NCI-H524 treated with DMSO at 0.1 percent for 48 hours (cell line): ENCODE measurements around the gene PGAP3.

ENCODE experiments used
- DNase-seq: peaks from one replicate; lab custom pipeline; 2025; lab: John Stamatoyannopoulos, UW

PGAP3 gene

DNA sequence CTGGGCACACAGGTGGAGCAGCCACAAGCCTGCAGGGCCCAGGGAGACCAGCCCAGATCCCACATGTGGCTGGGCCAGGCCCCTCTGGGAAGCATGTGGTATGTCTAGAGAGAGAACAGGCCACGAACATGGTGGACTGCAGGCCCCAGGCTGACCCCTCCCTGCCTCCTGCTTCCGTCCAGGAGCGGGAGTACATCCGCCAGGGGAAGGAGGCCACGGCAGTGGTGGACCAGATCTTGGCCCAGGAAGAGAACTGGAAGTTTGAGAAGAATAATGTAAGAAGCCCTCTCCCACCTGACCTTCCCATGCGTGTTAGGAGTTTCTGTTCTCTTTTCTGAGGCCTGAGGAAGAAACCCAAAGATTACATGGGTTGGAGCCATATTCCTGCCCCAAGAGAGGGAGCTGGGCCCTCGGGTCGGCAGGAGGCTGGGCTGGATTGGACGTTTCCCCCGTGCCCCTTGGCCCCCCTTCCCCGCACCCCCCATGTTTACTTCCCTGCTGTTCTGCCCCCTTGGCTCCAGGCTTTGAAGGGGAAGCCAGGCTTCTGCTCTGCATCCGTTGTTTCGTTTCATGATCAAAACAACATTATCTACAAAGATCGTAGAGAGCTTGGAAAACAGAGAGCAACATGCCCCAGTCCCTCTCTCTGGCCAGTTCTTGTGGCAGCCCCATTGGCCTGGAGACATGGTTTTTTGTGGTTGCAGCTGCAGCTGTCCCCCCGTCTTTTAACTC, 28.4 kb downstream of the PGAP3 start:
- DNase-seq = no peak

DNA sequence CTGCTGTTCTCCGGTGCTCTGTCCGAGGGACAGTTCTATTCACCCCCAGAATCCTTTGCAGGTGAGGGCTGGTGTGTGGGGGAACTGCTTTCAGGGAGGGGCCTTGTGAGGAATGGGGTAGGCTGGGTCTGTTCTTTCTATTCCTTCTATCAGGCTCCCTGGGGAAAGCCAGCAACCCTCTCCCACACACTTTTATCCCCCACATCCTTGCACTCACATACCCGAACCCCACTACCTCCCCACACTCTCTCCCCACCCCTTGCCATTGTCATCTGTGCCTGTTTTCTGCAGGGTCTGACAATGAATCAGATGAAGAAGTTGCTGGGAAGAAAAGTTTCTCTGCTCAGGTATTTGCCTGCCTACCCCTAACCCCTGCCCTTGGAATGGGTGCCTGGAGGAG, 29.1 kb downstream of the PGAP3 start:
- DNase-seq = no peak

DNA sequence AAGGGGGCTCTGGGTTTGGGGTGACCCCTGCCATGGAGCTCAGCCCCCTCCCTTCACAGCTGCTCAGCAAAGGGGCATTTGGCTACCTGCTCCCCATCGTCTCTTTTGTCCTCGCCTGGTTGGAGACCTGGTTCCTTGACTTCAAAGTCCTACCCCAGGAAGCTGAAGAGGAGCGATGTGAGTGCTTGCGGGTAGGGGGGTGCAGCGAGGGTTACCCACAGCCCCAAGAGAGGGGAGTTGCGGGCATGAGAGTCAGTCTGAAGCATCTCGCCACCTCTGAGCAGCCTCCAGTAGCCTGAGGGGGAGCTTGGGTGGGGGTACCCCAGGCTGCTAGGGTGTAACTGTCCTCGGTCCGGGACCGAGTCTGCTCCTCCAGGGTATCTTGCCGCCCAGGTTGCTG, 29.5 kb downstream of the PGAP3 start:
- no peak for DNase-seq

DNA sequence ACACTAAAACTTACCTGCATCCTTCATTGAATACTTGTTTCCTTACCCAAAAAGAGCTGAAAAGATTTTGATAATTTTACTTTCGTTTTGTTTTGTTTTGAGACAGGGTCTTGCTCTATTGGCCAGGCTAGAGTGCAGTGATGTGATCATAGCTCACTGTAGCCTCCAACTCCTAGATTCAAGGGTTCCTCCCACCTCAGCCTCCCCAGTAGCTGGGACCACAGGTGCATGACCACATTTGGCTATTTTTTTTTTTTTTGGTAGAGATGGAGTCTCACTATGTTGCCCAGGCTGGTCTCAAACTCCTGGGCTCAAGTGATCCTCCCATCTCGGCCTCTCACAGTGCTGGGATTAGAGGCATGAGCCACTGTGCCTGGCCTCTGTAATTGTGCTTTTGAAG, 32.8 kb downstream of the PGAP3 start:
- DNase-seq = no peak

DNA sequence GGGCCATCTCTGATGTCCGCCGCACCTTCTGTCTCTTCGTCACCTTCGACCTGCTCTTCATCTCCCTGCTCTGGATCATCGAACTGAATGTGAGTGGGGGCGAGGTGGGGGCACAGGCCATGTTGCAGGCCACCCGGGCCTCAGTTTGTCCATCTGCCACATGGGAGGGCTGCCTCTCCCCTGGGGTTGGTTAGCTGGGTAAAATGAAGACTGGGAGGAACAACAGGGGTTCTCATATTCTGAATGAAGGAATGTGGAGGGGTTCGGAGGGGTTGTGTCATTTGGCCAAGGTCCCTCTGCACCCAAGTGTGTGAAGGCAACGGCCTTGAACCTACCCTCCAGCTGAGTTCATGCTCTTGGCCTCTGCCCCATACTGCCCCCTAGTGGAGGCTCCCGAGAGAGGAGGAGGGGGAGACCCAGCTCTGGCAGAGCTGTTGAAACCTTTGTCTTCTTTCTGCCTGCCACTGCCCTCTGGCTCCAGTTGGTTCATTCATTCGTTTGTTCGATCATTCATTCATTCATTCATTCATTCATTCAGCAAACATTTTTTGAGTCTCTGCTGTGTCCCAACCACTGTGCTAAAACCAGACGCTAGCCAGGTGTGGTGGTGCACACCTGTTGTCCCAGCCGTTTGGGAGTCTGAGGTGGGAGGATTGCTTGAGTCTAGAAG, 34.1 kb downstream of the PGAP3 start:
- DNase-seq = no peak

DNA sequence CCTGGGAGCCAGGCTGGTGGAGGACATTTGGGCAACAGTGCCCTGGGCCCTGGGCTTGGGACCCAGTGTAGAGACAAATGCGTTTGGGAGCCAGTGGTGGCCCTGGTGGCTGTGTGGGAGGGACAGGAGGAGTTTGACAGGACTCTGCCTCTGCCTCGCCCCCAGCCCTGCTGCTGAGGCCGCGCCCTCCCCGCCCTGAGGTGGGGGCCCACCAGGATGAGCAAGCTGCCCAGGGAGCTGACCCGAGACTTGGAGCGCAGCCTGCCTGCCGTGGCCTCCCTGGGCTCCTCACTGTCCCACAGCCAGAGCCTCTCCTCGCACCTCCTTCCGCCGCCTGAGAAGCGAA, 34.6 kb downstream of the PGAP3 start:
- no peak for DNase-seq

DNA sequence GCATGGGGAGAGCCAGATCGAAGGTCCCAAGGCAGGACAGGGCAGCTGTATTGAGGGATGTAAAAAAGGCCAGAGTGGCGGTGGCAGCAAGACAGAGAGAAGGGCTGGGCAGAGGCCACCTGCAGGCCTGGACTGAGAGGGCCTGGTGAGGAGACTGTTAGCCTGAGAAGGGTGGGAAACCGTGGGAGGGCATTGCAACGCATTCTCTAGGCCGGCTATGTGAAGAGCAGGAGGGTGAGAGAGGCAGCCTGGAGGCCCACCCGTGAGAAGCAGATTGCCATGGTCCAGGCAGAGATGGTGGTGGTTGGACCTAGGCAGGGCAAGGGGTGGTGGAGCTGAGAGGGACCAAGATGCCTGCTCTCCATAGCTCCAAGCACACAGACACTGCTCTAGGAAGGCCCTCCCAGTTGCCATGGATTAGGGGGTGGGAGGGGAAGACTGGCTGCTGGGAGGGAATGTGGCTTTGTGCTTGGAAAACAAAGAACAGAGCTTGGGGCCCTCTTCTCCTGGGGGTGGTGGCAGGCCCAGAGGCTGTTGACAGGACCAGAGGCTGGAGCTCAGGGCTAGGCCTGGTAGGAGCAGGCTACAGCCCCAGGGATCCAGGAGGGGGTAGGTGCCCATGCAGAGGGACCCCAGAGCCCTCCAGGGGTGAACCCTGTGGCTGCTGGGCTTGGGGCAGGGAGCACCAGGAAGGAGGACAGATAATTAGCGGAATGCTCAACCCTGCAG, 35.1 kb downstream of the PGAP3 start:
- DNase-seq = no peak

GRCh38 chr17:39651923-39652586, 35.8 kb downstream of the PGAP3 start:
- no peak for DNase-seq

GRCh38 chr17:39650121-39650579, 37.7 kb downstream of the PGAP3 start:
- DNase-seq = no peak

DNA sequence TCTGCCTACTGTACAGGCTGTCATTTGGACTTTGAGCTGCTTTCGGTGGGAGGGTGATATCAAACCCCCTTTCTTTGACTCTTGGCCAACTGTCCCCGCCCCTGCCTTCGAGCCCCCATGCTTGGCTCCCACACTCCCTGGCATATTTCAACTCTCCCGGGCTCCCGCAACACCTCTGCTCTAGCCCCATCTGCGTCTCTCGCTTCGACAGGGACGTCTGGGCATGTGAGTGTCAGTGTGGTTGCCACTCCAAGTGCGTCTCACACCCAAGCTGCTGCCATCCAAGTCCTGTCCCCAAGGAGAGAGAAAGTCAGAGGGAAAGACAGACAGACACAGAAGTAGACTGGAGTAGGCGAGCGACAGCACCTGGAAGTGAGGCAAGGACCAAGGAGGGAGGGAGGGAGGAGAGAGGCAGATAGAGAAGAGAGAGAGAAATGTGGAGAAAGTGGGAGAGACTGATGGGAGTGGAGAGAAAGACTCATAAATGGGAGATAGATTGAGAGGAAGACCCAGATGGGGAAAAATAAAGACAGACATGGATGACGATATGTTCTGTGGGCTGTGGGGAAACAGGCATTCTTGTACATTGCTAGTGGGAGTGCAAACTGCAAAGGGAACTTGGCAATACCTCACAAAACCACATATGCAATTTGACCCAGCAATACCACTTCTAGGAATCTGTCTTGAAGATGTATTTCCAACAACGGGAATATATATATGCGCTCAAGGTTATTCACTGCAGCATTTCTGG, 39.1 kb downstream of the PGAP3 start:
- DNase-seq = no peak

DNA sequence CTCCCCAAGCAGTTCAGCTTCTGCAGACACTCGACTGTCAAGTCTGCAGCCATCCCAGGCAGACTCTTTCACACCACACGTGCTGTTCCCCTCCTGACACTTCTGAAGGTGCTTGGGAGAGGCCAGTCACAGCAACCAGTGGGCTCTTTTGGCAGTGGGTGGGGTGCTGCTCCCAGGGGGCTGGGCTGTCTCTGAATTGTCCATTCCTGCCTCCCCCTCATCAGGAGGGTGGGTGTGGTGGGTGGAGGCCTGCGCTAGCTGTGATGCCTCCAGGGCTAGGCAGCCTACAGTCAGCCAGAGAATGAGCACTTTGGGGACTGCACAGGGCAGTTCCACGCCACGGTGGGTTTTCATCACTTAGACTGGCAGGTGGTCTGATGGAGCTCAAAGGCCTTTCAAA, 40.6 kb downstream of the PGAP3 start:
- no peak for DNase-seq

DNA sequence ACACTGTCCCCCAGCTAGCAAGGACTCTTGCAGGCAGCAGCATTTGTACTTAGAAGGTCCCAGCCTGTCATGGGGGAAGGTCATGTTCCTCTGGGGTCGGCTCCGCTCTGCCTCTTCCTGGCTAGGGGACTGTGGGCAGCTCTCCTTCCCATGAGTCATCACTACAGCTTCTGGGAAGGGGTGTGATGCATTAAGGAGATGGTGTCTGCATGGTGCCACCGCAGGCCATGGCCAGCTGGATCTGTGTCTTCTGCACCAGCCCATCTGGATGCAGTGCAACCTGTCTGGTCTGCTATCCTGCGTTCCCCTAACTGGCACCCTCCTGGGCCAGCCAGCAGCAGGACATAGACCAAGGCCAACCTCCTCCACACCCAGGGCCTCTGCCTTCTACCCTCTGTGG, 44.6 kb downstream of the PGAP3 start:
- DNase-seq = no peak

GRCh38 chr17:39642291-39643074, 45.4 kb downstream of the PGAP3 start:
- DNase-seq = no peak

DNA sequence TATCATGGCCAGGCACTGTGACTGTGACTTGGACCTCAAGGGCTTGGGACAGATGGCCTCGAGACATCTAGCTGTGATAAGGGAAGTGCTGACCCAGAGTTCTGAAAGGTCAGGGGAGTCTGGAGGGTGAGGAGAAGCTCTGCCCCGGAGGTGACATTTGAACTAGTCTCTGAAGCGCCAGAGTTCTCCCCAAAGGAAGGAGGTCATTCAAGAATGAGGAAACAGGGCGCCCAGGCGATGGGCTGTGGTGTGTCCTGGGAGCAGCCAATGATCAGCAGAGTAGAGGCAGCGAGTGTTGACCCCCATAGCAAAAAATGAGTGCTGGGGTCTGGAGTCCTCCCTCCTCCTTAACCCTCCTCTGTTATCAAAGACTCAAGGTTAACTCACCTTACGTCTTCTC, 46.0 kb downstream of the PGAP3 start:
- DNase-seq = no peak

- no peak for DNase-seq
These were observed 46.8 kb downstream of the PGAP3 start for GRCh38 chr17:39641097-39641496.

- DNase-seq = no peak
These were observed 47.2 kb downstream of the PGAP3 start for GRCh38 chr17:39640591-39641031.

DNA sequence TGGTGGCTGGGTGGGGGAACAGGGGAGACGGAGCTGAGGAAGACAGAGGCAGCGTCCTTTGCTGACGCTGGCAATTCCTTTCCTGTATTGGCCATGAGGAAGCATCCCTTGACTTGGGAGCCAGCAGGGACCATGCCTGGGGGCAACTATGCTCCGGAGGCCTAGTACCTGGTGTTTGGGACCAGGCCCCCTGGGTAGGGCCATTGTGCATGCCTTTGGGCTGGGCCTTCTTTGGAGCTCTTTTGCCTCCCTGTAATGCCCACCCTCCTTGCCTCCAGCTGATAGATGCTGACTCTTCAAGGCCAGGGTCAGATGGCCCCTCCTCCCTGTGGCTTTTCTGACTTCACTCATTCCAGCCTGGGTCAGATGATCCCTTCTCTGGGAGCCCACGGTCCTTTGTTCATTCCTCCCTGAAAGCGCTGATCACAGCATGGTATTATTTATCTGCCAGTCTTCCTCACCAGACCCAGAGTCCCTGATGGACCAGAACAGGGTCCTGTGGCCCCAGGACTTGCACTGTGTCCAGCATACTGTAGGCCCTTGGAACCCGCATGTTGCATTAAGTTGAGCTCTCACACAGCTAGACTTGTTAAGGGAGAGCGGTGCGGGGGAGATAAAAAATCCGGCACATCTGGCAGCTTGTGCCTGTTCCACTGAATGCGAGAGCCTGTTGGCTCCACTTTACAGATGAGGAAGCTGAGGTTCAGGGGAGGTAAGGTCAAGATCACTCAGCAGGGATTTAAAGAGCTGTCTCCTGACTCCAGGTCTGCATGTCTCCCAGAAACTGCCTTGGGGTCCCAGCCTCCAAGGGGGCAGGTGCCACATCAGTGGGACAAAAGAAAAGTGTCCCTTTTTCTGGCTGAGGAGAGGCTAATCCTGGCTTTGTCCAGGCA, 48.0 kb downstream of the PGAP3 start:
- no peak for DNase-seq

DNA sequence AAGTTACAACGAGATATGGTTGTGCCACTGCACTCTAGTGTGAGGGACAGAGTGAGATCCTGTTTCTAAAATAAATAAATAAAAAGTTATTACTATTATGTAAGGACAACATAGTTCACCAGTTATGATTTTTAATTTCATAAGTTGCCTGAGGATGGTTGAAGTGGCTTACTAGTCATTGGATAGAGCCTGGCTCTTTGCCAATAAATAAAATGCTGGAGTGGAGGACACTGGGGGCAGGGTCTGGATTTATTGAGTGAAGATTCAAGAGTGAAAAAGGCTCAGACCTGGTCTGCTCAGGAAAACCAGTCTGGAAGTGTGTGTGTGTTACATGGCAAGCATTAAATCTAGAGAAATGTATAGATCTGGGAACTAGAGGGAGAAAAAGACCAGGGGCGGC, 48.8 kb downstream of the PGAP3 start:
- no peak for DNase-seq

GRCh38 chr17:39638317-39638716, 49.5 kb downstream of the PGAP3 start:
- no peak for DNase-seq
